Measurements from ENCODE around the gene COQ9.

GRCh38 chr16:57412584-57412983 lies 34.7 kb upstream of the COQ9 start:
- TF ChIP-seq CTCF (conservative IDR thresholded peaks at IDR 0.05; ENCODE audit: low read depth, low read length), result no peak
- no peak for TF ChIP-seq POLR2A (IDR thresholded peaks at IDR 0.05; ENCODE audit: low read depth, low read length)
- no peak for TF ChIP-seq SMC3 (IDR thresholded peaks at IDR 0.05; ENCODE audit: low read depth, low read length)
- TF ChIP-seq USF2 (IDR thresholded peaks at IDR 0.05; ENCODE audit: low read depth, low read length), result no peak
- no peak for TF ChIP-seq RCOR1 (IDR thresholded peaks at IDR 0.05; ENCODE audit: insufficient replicate concordance, low read length)
- TF ChIP-seq BHLHE40 (IDR thresholded peaks at IDR 0.05; ENCODE audit: low read depth, low read length), result no peak
